Activated T-cell treated with anti-CD3 and anti-CD28 coated beads for 4 hours (primary cell): ENCODE measurements around the gene CD1C.
"Not testable (repeated sequence)": the region's sequence is repeated elsewhere in the genome, so short reads cannot be mapped to it uniquely, and the experiment has no call there.

Experiments
- DNase-seq: peaks from one replicate; pipeline ENCODE4 v3.0.0-alpha.2; 2020

Gene CD1C

DNA sequence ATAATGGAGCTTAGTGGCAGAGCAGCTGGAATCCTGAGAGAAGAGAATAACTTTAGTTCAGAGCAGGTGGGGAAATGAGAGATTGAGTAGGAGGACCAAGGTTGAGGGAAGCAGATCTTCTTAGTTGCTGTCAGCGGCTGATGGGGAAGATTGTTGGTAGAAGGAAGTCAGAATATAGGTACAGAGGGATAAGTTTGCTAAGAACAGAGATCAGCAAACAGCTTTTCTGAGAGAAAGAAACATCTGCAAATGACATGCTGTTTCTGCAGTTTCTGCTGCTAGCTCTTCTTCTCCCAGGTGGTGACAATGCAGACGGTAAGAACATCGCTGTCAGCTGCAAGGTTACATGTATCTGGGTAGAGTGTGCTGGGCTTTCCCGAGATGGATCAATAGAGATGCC, at the start of gene CD1C:
Gene CD1C (plus strand): TSS at position 113 of the 400 bp plus-strand sequence. CDS start 142 bp downstream, at position 255.
- DNase-seq, result no peak

DNA sequence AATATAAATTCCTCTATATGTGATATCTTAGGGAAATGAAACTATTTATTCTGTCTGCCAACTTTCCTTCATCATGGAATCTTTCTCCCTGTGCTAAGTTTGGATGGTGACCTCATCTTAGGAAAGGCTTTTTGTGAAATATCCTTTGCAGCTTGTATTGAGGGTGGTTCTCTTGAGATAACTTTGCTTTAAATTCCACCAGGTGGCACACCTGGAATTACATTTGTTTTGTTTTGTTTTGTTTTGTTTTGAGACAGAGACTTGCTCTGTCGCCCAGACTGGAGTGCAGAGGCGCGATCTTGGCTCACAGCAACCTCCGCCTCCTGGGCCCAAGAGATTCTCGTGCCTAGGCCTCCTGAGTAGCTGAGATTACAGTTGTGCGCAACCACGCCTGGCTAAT, 43.1 kb upstream of the CD1C start:
- DNase-seq, result no peak

DNA sequence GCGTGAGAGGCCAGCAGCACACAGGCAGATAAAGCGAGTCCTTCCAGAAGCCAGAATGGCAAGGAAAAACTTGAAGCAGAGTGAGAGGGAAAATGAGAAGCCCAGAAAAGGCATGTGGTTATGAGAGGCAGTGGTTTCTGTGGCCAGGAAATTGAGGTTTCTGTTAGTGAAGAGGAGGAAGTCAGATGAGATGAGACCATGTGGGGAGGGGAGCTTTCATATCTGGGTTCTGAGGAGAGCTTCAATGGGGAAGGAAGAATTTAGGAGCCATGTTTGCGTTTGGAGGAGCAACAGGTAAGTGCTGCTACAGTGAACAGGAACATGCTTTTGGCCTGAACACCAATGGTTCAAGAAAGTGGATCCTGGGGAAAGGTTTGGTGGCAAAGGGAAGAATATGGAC, 41.6 kb upstream of the CD1C start:
- no peak for DNase-seq

DNA sequence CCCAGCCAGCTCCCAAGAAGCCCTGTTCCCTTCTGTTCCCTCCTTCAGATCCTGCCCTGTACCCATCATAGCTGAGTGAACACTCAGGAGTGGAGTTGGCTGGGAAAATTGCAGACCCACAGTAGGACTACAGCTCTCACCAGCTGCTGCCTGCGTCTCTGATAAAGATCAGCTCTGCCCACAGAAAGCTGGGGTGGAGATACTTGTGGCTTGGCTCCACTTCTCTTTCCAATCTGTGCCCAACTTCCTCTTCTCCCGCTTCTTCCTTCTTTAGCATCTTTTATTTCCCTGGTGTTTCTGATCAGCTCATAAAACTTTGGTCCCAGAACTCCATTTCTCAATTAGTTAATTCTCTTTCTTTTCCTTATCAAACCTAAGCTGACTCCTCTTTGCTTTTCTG, 41.0 kb upstream of the CD1C start:
- no peak for DNase-seq

DNA sequence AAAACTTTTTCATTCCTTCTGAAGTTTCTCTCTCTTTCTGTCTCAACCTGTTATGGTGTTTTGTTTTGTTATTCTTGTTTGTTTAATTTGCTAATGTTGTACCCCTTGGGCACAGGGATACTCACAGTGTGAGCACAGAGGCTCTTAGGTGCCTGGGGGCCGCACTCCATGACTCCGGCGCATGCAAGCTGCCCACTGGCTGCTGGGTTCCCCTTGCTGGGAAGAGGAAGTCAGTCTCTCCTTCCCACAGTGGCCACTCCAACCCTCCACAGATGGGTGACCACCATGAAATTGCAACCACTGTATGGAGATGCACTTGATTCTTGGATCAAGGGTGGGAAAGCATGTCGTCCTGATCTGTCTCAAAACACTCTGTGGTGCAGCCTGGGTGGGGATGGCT, 40.1 kb upstream of the CD1C start:
- no peak for DNase-seq

DNA sequence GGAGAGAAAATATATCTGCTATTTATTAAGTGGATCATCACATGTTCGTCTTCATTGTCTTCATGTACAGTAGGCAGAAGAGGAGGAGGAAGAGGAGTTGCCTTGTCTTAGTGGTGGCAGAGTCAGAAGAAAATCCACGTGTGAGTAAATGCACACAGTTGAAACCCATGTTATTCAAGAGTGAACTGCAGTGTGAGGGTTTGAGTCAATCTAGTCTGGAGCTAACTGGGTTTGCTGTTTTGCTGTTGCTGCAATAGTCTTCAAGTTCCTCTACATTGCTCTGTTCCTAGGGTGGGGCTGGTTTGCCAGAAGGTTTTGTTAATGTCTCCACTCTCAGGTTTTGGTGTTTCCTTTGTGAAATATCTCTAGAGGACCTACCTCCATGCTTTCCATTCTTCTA, 38.6 kb upstream of the CD1C start:
- no peak for DNase-seq

DNA sequence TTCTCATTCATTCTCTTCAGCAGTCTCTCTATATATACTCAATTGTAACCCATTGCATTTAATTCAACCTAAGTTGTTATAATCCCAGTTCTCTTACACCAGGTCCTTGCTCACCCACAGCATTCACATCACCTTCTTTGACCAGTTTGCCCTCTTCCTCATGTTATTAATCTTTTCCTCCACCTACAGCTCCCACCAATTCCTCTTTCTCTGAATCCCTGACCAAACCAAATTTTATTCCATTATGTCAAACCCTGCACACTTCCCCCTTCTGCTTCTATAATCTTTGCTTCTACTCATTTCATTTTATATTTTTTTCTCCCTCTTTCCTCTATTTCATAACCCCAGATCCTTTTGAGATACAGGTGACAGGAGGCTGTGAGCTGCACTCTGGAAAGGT, 34.1 kb upstream of the CD1C start:
- no peak for DNase-seq

DNA sequence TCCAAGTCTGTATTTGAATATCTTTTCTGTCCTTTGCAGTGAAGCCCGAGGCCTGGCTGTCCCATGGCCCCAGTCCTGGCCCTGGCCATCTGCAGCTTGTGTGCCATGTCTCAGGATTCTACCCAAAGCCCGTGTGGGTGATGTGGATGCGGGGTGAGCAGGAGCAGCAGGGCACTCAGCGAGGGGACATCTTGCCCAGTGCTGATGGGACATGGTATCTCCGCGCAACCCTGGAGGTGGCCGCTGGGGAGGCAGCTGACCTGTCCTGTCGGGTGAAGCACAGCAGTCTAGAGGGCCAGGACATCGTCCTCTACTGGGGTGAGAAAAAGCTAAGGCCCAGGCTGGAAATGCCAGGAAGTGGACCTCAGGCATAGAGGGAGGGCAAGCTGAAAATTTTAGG, 33.0 kb upstream of the CD1C start:
- not testable (repeated sequence) for DNase-seq

DNA sequence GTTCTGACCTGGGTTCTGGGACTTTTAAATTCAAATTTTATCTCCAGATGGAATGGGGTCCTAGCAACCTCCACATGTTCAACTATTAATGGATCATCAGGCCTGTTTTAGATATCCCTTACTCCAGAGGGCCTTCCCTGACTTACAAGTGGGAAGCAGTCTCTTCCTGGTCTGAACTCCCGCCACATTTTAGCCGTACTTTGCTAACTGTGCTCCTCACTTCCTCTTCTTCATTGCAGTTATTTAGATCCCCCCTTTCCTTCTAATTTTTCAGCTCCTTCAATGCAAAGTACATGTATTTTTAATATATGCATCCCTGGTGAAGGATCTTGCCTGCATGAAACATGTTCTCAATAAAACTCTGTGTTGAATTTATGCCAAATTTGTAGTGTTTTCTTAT, 31.8 kb upstream of the CD1C start:
- no peak for DNase-seq

DNA sequence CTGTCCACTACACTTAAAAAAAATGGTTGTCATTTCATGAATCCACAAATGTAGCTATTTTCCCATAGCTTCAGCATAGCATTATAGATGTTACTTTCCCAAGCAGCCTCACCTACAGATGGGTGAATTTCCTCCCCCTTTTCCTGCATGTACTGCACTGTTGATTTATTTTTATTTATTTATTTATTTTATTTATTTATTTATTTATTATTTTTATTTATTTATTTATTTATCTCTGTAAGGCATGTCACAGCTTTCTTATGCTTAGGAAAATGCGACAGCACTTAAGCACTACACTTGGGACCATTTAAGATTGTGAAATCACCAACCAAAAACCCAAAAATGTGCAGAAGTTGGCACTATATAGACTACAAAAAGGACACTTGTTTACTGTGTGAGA, 30.6 kb upstream of the CD1C start:
- no peak for DNase-seq

DNA sequence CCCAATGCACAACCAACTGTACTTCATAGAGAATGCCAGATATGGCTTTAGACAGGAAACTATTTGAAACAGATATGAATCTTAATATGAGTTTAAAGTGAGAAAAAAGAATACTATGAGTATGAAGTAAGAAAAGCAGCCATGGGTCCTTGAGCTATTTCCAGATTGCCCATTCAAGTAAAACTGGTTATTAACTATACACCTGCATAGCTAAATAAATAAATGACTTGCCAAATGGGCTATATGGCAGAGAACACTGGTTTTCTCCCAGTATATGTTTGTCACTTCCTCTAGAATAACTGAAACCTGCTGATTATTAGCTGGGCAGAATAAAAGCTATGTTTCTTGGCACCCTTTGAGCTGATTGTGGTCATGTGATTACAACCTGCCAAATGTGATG, 17.0 kb upstream of the CD1C start:
- no peak for DNase-seq

DNA sequence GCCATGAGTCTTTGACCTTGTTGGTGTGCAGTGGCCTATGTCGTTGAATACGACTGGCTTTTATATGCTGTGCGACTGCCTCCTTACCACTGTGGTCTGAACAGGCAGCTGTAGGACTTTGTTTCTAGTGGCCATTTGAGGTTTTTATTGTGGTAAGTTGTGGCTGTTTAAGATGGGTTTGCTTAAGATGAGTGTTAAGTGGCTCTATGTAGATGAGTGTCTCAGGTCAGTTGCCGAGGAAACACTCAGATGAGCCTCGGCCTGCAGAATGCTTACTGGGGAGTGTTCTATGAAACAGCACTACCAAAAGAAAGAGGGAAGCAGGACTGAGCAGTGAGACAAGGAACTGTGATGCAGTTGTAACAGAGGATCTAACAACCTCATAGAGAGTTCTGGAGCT, 14.9 kb upstream of the CD1C start:
- DNase-seq, result no peak

DNA sequence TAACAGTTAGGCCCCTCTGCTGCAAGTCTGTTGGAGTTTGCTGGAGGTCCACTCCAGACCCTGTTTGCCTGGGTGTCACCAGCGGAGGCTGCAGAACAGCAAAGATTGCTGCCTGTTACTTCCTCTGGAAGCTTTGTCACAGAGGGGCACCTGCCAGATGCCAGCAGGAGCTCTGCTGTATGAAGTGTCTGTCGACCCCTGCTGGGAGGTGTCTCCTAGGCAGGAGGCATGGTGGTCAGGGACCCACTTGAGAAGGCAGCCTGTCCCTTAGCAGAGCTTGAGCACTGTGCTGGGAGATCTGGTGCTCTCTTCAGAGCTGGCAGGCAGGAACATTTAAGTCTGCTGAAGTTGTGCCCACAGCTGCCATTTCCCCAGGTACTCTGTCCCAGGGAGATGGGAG, 7.3 kb upstream of the CD1C start:
- not testable (repeated sequence) for DNase-seq

DNA sequence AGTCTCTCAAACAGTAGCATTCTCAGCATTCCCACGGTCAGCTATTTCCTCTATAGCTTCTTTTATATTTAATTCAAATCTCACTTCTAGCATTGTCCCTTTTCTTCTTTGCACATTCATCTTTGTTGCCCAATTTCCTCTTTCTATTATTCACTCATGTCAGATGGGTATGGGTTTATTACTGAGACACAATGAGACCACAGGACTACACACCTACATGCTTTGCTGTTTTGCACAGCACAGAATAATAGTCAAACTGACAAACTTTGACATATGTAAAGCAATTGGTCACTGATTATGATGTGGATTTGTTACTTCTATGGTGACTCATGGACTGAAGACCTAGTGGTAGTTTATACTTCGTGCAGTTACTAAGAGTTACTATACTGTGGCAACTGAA, 5.8 kb upstream of the CD1C start:
- DNase-seq, result no peak

DNA sequence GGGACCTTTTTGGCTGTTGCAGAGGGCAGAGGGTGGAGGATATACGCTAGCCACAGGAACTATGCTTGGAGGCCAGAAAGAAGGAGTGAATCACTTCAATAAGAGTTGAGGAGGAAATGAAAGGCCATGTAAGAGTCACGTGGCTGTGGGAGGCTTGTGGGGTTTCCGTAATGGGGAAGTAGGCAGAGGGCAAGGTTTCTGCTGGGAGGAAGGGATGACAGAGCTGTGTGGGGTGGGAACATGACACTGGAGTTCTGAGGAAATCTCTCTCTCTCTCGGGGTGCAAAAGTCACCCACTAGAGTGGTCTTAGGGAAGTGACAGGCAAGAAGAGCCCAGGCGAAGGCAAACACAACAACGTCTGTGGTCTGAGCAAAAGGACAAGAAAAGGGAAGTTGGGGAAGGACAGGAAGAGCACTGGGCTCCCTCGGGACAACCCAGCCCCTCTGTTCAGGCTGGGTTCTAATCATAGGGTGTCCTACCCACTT, 3.9 kb upstream of the CD1C start:
- DNase-seq, result no peak

DNA sequence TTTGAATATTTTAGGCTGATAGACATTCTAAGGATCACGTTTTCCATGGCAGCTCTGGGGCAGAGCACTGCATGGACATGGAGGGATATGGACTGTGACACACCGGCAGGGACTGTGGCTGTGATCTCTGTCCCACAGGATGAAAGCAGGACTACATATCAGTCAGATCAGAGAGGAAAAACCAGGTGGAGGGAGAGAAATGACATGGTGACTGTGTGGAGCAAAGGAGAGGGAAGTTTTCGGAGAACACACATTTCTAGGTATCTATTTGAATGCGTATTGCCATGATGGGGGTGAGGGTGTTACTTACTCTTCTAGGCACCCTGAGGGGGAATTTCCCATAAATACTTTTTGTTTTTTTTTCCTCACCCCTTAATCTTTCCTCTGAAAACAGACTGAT, 3.2 kb upstream of the CD1C start:
- DNase-seq, result no peak

DNA sequence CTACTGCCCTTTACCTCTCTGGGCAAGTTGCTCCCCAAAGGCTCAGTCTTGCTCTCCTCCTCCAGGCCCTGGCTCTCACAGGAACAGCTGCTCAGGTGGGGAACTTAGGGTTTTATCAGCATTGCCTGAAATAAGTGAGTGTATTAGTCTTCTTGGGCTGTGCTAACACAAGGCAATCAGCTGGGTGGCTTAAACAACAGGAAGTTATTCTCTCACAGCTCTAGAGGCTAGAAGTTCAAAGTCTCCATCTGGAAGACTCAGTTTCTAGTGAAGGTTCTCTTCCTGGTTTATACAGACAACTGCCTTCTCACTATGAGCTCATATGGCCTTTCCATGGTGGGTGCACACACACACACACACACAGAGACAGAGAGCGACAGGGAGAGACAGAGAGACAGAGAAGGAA, 2.8 kb upstream of the CD1C start:
- no peak for DNase-seq

DNA sequence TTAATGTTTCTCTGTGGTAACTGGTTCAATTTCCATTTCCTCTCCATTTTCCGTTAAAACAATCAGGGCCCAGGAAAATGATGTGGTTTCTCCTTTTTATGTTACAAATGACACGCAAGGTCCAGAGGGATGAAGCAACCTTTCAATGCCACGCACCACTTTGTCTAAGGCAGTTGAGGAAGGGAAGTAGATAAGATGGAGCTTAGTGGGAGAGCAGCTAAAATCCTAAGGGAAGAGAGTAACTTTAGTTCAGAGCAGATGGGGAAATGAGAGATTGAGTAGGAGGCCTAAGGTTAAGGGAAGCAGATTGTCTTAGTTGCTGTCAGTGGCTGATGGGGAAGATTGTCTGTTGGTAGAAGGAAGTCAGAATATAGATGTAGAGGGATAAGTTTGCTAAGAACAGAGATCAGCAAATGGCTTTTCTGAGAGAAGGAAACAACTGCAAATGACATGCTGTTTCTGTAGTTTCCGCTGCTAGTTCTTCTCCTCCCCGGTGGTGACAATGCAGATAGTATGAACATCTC, 660 bp downstream of the CD1C start:
- DNase-seq, result no peak

DNA sequence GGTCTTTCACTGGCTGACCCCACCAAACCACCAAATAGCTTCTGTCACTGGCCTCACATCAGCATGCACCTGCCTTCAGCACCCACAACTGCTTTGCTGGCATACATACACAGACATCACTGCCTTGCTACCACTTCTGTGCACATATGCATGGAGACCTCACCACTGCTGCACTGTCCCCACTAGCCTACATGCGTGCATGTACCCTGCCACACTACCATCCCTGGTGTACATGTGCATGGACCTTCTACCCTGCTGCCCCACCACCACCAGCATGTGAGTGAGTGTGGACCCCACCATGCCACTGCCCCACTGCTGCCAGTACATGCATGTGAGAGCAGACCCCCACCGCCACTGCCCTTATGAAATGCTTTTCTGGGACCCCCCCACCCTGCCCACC, 6.1 kb downstream of the CD1C start:
- no peak for DNase-seq

DNA sequence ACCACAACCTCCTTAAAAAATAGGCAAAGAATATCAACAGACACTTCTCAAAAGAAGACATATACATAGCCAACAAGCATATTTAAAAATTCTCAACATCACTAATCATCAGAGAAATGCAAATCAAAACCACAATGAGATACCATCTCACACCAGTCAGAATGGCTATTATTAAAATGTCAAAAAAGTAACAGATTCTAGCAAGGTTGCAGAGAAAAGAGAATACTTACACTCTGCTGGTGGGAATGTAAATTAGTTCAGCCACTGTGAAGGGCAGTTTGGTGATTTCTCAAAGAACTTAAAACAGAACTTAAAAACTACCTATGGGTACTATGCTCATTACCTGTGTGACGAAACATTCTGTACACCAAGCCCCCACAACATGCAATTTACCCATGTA, 20.9 kb downstream of the CD1C start:
- DNase-seq, result no peak

DNA sequence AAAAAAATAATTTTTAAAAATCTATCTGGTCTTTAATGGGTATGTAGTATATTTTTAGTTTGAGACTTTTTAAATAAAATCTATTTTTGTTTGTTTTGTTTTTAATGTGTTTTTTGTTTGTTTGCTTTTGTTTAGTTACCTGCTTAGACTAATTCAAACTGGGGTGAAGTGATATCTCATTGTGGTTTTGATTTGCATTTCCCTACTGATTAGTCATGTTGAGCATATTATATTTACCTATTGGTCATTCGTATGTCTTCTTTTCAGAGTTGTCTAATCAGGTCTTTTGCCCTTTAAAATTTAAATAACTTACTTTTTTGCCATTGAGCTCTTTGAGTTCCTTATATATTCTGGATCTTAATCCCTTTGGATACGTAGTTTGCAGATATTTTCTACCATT, 21.3 kb downstream of the CD1C start:
- DNase-seq, result no peak

DNA sequence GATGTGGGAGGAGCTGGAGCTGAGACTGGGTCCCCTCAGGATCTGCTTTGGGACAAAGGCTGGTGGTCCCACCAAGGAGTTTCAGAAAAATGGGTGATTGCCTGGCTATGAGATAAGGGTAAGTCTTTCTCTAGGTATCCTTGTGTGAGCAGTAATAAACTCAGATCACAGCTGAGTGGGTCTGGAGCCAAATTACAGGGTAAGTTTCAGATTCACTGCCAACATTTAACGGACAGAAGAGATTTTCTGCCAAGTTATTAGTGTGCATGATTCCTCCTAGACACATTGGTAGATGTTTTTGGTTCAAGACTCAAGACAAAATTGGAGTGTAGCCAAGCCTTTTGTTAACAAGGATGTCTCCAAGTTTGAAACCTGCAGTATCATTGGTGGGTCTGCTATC, 34.1 kb downstream of the CD1C start:
- no peak for DNase-seq

DNA sequence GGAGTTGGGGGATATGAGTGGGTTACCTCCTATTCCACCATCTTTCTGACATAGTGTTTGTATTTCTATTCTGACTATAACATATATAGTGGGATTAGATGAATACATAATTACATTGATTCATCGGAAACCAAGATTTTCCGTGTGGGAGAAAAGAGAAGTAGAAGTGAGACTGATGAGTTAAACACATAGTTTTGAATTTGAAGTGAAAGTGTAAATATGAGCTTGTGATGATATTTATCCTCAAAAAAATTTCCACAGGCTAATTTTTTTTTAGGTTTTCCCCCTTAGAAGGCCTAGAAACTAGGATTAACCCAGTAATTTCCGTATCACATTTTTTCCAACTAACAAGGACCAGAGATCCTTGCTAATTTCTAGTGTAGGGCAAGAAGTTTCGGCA, 34.7 kb downstream of the CD1C start:
- no peak for DNase-seq

DNA sequence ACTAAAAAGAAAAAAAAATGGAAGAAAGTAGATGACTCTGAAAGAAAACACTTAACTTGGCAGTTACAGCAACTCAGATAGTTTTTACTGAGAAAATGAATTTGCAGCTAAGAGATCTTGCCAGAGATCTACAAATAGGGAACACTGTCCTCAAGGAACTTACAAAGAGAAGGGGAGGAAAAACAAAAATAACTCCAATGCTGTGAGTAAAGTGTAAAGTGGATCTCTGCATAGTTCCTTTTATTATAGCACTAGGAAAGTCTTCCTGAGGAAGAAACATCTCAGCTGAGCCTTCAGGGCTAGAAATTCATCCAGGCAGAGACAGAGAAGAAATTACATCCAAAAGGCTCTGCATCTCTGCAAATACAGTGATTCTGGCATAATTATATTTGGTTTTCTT, 37.8 kb downstream of the CD1C start:
- DNase-seq, result no peak

DNA sequence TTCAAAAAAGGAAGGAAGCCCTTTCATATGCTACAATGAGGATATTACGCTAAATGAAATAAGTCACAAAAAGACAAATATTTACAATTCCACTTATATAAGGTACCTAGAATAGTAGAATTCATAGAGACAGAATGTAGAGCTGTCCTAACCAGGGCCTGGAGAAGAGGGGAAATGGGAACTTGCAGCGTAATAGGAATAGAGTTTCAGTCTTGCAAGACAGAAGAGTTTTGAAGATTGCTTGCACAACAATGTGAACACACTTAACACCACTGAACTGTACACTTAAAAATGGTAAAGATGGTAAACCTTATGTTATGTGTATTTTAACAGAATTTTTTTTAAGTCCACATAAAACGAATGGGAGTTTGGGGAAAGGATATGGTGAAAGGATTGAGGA, 38.7 kb downstream of the CD1C start:
- no peak for DNase-seq

DNA sequence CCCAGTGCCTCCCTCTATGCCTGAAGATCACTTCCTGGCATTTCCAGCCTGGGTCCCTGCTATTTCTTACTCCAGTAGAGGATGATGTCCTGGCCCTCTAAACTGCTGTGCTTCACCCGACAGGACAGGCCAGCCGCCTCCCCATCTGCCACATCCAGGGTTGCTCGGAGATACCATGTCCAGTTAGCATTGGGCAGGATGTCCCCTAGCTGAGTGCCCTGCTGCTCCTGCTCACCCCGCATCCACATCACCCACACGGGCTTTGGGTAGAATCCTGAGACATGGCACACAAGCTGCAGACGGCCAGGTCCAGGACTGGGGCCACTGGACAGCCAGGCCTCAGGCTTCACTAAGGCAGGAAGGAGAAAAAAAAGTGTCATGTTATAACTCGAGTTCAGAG, 39.6 kb downstream of the CD1C start:
- DNase-seq, result no peak
